Measurements from ENCODE around the gene EXOC3L2. TPM values are rescaled to one million over a fixed set of nuclear protein-coding genes. Genes with fewer than 3 reads are reported as not detected.

Gene EXOC3L2
- total and polyA plus RNA-seq, 7 donors = 0.14 to 1.7 (median 0.51) TPM; not detected in 3

GRCh38 chr19:45258862-45259261 is 13.7 kb upstream of the EXOC3L2 start:
- Histone ChIP-seq H3K27me3 (no peaks in the 10 kb centered on the region), H3K9me3 (no peaks in the 10 kb centered on the region), H3K27ac (no peak overlapping the region), H3K4me1 (peaks cover 0 to 8% (median 5%) of the 10 kb centered on the region in 4 donors), H3K4me3 (no peak overlapping the region), H3K36me3 (peaks cover 0 to 23% (median 0%) of the 10 kb centered on the region in 4 donors)
- TF ChIP-seq POLR2AphosphoS5 (IDR thresholded peaks at IDR 0.05) (no peak), EP300 (IDR thresholded peaks at IDR 0.05) (no peak), CTCF (IDR thresholded peaks at IDR 0.05) (no peak), POLR2A (IDR thresholded peaks at IDR 0.05) (no peak)
- intact Hi-C loops (cut with DNase I) = loop anchor here (10.0 kb wide), 1 partner anchor 244 kb away; no protein-coding TSS in a partner anchor
- WGBS, 2 donors = 96 to 97% methylated on average over 19 of the region's 19 CpGs
- no peak for DNase-seq

DNA sequence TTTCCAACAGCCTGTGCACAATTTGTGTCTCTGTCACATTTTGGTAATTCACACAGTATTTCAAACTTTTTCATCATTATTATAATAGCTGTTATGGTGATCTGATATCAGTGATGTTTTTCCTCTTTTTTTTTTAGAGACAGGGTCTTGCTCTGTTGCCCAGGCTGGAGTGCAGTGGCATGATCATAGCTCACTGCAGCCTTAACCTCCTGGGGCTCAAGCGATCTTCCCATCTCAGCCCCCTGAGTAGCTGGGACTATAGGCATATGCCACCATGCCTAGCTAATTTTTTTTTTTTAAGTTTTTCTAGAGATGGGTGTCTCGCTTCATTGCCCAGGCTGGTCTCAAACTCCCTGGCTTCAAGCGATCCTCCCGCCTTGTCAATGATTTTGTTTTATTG is 11.6 kb upstream of the EXOC3L2 start:
- Histone ChIP-seq H3K27ac (no peak overlapping the region), H3K4me1 (peaks cover 0 to 28% (median 24%) of the 10 kb centered on the region in 4 donors), H3K27me3 (no peaks in the 10 kb centered on the region), H3K9me3 (no peaks in the 10 kb centered on the region), H3K36me3 (peaks cover 0 to 14% (median 0%) of the 10 kb centered on the region in 4 donors), H3K4me3 (no peak overlapping the region)
- WGBS, 2 donors = 96 to 97% methylated on average over 4 of the region's 4 CpGs
- no peak for DNase-seq
- intact Hi-C loops (cut with DNase I) = loop anchor here (10.0 kb wide), 1 partner anchor 242 kb away; no protein-coding TSS in a partner anchor
- TF ChIP-seq EP300 (IDR thresholded peaks at IDR 0.05) (no peak), CTCF (IDR thresholded peaks at IDR 0.05) (no peak)

GRCh38 chr19:45255611-45256157 is 10.5 kb upstream of the EXOC3L2 start:
- DNase-seq = no peak
- 92 to 94% methylated on average over 9 of the region's 9 CpGs for WGBS, 2 donors
- no peaks in the 10 kb centered on the region for H3K9me3 ChIP-seq
- no peak overlapping the region for H3K27ac ChIP-seq
- TF ChIP-seq POLR2A (IDR thresholded peaks at IDR 0.05) (no peak), POLR2AphosphoS5 (IDR thresholded peaks at IDR 0.05) (no peak), EP300 (IDR thresholded peaks at IDR 0.05) (no peak), CTCF (IDR thresholded peaks at IDR 0.05) (no peak)
- H3K4me3 ChIP-seq = no peak overlapping the region
- peaks cover 0 to 32% (median 26%) of the 10 kb centered on the region in 4 donors for H3K4me1 ChIP-seq
- intact Hi-C loops (cut with DNase I) = loop anchor here (10.0 kb wide), 1 partner anchor 241 kb away; no protein-coding TSS in a partner anchor
- H3K27me3 ChIP-seq = no peaks in the 10 kb centered on the region
- H3K36me3 ChIP-seq = peaks cover 0 to 9% (median 0%) of the 10 kb centered on the region in 4 donors

DNA sequence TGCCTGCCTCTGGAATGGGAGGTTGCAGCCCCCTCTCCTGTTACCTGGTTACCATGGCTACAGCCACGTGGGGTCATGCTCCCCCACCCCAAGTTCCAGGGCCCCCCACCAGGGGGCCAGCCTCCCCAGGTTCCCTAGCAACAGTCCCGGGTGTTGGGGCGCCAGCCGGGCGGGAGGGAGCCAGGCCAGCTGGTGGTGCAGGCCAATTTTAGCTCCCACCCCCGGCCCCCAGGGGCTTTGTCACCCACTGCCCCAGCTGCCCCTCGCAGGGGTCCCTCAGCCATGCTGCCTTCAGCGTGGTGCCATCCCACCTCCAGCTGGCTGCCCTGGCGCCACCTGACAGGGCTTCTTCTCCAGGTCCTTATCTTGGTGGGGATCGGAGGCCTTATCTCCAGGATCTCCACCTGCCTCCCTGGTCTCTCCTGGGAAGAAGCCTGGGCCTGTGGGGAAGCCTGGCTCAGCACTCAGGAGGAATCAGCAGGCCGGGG is 8.9 kb upstream of the EXOC3L2 start:
- DNase-seq = no peak
- Histone ChIP-seq H3K9me3 (no peaks in the 10 kb centered on the region), H3K4me1 (peaks cover 0 to 39% (median 32%) of the 10 kb centered on the region in 4 donors), H3K36me3 (peaks cover 0 to 4% (median 0%) of the 10 kb centered on the region in 4 donors), H3K27ac (no peak overlapping the region), H3K4me3 (no peak overlapping the region), H3K27me3 (no peaks in the 10 kb centered on the region)
- WGBS, 2 donors = 71 to 75% methylated on average over 11 of the region's 11 CpGs
- no peak for TF ChIP-seq POLR2AphosphoS5 (IDR thresholded peaks at IDR 0.05)
- TF ChIP-seq CTCF (IDR thresholded peaks at IDR 0.05) = no peak
- TF ChIP-seq EP300 (IDR thresholded peaks at IDR 0.05) = no peak
- TF ChIP-seq POLR2A (IDR thresholded peaks at IDR 0.05) = no peak
- intact Hi-C loops (cut with DNase I) = loop anchor here (5.0 to 10.0 kb wide), 3 partner anchors 162 to 362 kb away; partner anchors contain the start of genes PPP1R37 and TOMM40
